ENCODE measurements around the gene RPTOR.

Gene RPTOR

GRCh38 chr17:80842456-80843013 is 297.9 kb downstream of the RPTOR start:
- Histone ChIP-seq H3K36me3 (ENCODE audit: control insufficient read depth, insufficient read depth, low read length) (peaks cover 8% of the 10 kb centered on the region), H3K27me3 (ENCODE audit: control insufficient read depth, insufficient read depth, low read length) (no peaks in the 10 kb centered on the region), H3K4me1 (ENCODE audit: control insufficient read depth, insufficient read depth, low read length) (no peaks in the 10 kb centered on the region), H3K9ac (ENCODE audit: low read depth, low read length) (no peak overlapping the region), H3K9me3 (ENCODE audit: control insufficient read depth, insufficient read depth, low read length) (no peaks in the 10 kb centered on the region), H3K4me3 (ENCODE audit: low read depth, low read length) (no peak overlapping the region)

GRCh38 chr17:80843741-80844156 is 299.1 kb downstream of the RPTOR start:
- no peak overlapping the region for H3K4me3 ChIP-seq (ENCODE audit: low read depth, low read length)
- no peaks in the 10 kb centered on the region for H3K9me3 ChIP-seq (ENCODE audit: control insufficient read depth, insufficient read depth, low read length)
- no peaks in the 10 kb centered on the region for H3K27me3 ChIP-seq (ENCODE audit: control insufficient read depth, insufficient read depth, low read length)
- no peak overlapping the region for H3K9ac ChIP-seq (ENCODE audit: low read depth, low read length)
- H3K4me1 ChIP-seq (ENCODE audit: control insufficient read depth, insufficient read depth, low read length) = no peaks in the 10 kb centered on the region
- H3K36me3 ChIP-seq (ENCODE audit: control insufficient read depth, insufficient read depth, low read length) = peaks cover 8% of the 10 kb centered on the region

- Histone ChIP-seq H3K27me3 (ENCODE audit: control insufficient read depth, insufficient read depth, low read length) (no peaks in the 10 kb centered on the region), H3K36me3 (ENCODE audit: control insufficient read depth, insufficient read depth, low read length) (peaks cover 8% of the 10 kb centered on the region), H3K9ac (ENCODE audit: low read depth, low read length) (no peak overlapping the region), H3K9me3 (ENCODE audit: control insufficient read depth, insufficient read depth, low read length) (no peaks in the 10 kb centered on the region), H3K4me1 (ENCODE audit: control insufficient read depth, insufficient read depth, low read length) (no peaks in the 10 kb centered on the region), H3K4me3 (ENCODE audit: low read depth, low read length) (no peak overlapping the region)
Measured at GRCh38 chr17:80844418-80844990, 299.9 kb downstream of the RPTOR start.

- Histone ChIP-seq H3K9ac (ENCODE audit: low read depth, low read length) (no peak overlapping the region), H3K4me1 (ENCODE audit: control insufficient read depth, insufficient read depth, low read length) (no peaks in the 10 kb centered on the region), H3K27me3 (ENCODE audit: control insufficient read depth, insufficient read depth, low read length) (no peaks in the 10 kb centered on the region), H3K9me3 (ENCODE audit: control insufficient read depth, insufficient read depth, low read length) (no peaks in the 10 kb centered on the region), H3K36me3 (ENCODE audit: control insufficient read depth, insufficient read depth, low read length) (peaks cover 8% of the 10 kb centered on the region), H3K4me3 (ENCODE audit: low read depth, low read length) (no peak overlapping the region)
Measured at GRCh38 chr17:80845069-80845862, 300.6 kb downstream of the RPTOR start.

GRCh38 chr17:80845863-80846671 is 301.4 kb downstream of the RPTOR start:
- H3K4me3 ChIP-seq (ENCODE audit: low read depth, low read length) = no peak overlapping the region
- no peaks in the 10 kb centered on the region for H3K27me3 ChIP-seq (ENCODE audit: control insufficient read depth, insufficient read depth, low read length)
- H3K9ac ChIP-seq (ENCODE audit: low read depth, low read length) = no peak overlapping the region
- no peaks in the 10 kb centered on the region for H3K9me3 ChIP-seq (ENCODE audit: control insufficient read depth, insufficient read depth, low read length)
- H3K4me1 ChIP-seq (ENCODE audit: control insufficient read depth, insufficient read depth, low read length) = no peaks in the 10 kb centered on the region
- peaks cover 8% of the 10 kb centered on the region for H3K36me3 ChIP-seq (ENCODE audit: control insufficient read depth, insufficient read depth, low read length)

GRCh38 chr17:80846932-80847331 is 302.3 kb downstream of the RPTOR start:
- H3K36me3 ChIP-seq (ENCODE audit: control insufficient read depth, insufficient read depth, low read length) = peaks cover 7% of the 10 kb centered on the region
- no peaks in the 10 kb centered on the region for H3K9me3 ChIP-seq (ENCODE audit: control insufficient read depth, insufficient read depth, low read length)
- no peak overlapping the region for H3K4me3 ChIP-seq (ENCODE audit: low read depth, low read length)
- no peaks in the 10 kb centered on the region for H3K4me1 ChIP-seq (ENCODE audit: control insufficient read depth, insufficient read depth, low read length)
- no peak overlapping the region for H3K9ac ChIP-seq (ENCODE audit: low read depth, low read length)
- no peaks in the 10 kb centered on the region for H3K27me3 ChIP-seq (ENCODE audit: control insufficient read depth, insufficient read depth, low read length)

GRCh38 chr17:80847496-80848230 is 303.0 kb downstream of the RPTOR start:
- no peaks in the 10 kb centered on the region for H3K27me3 ChIP-seq (ENCODE audit: control insufficient read depth, insufficient read depth, low read length)
- H3K9ac ChIP-seq (ENCODE audit: low read depth, low read length) = no peak overlapping the region
- no peaks in the 10 kb centered on the region for H3K9me3 ChIP-seq (ENCODE audit: control insufficient read depth, insufficient read depth, low read length)
- H3K4me3 ChIP-seq (ENCODE audit: low read depth, low read length) = no peak overlapping the region
- H3K36me3 ChIP-seq (ENCODE audit: control insufficient read depth, insufficient read depth, low read length) = peaks cover 6% of the 10 kb centered on the region
- no peaks in the 10 kb centered on the region for H3K4me1 ChIP-seq (ENCODE audit: control insufficient read depth, insufficient read depth, low read length)

- no peaks in the 10 kb centered on the region for H3K27me3 ChIP-seq (ENCODE audit: control insufficient read depth, insufficient read depth, low read length)
- H3K9me3 ChIP-seq (ENCODE audit: control insufficient read depth, insufficient read depth, low read length) = no peaks in the 10 kb centered on the region
Measured at GRCh38 chr17:80848449-80849102, 303.9 kb downstream of the RPTOR start.

GRCh38 chr17:80849119-80849518 is 304.5 kb downstream of the RPTOR start:
- no peak overlapping the region for H3K9ac ChIP-seq (ENCODE audit: low read depth, low read length)
- no peaks in the 10 kb centered on the region for H3K9me3 ChIP-seq (ENCODE audit: control insufficient read depth, insufficient read depth, low read length)
- peaks cover 6% of the 10 kb centered on the region for H3K36me3 ChIP-seq (ENCODE audit: control insufficient read depth, insufficient read depth, low read length)
- H3K4me3 ChIP-seq (ENCODE audit: low read depth, low read length) = no peak overlapping the region
- no peaks in the 10 kb centered on the region for H3K27me3 ChIP-seq (ENCODE audit: control insufficient read depth, insufficient read depth, low read length)
- no peaks in the 10 kb centered on the region for H3K4me1 ChIP-seq (ENCODE audit: control insufficient read depth, insufficient read depth, low read length)

More at GRCh38 chr17:80848449-80849102, 303.9 kb downstream of the RPTOR start:
- H3K36me3 ChIP-seq (ENCODE audit: control insufficient read depth, insufficient read depth, low read length) = peaks cover 6% of the 10 kb centered on the region
- no peaks in the 10 kb centered on the region for H3K4me1 ChIP-seq (ENCODE audit: control insufficient read depth, insufficient read depth, low read length)
- H3K9ac ChIP-seq (ENCODE audit: low read depth, low read length) = no peak overlapping the region
- H3K4me3 ChIP-seq (ENCODE audit: low read depth, low read length) = no peak overlapping the region

GRCh38 chr17:80850109-80850508 is 305.5 kb downstream of the RPTOR start:
- peaks cover 6% of the 10 kb centered on the region for H3K36me3 ChIP-seq (ENCODE audit: control insufficient read depth, insufficient read depth, low read length)
- no peaks in the 10 kb centered on the region for H3K4me1 ChIP-seq (ENCODE audit: control insufficient read depth, insufficient read depth, low read length)
- H3K27me3 ChIP-seq (ENCODE audit: control insufficient read depth, insufficient read depth, low read length) = no peaks in the 10 kb centered on the region
- H3K4me3 ChIP-seq (ENCODE audit: low read depth, low read length) = no peak overlapping the region
- no peaks in the 10 kb centered on the region for H3K9me3 ChIP-seq (ENCODE audit: control insufficient read depth, insufficient read depth, low read length)
- H3K9ac ChIP-seq (ENCODE audit: low read depth, low read length) = no peak overlapping the region

- H3K9ac ChIP-seq (ENCODE audit: low read depth, low read length) = no peak overlapping the region
- H3K9me3 ChIP-seq (ENCODE audit: control insufficient read depth, insufficient read depth, low read length) = no peaks in the 10 kb centered on the region
- no peaks in the 10 kb centered on the region for H3K4me1 ChIP-seq (ENCODE audit: control insufficient read depth, insufficient read depth, low read length)
- peaks cover 6% of the 10 kb centered on the region for H3K36me3 ChIP-seq (ENCODE audit: control insufficient read depth, insufficient read depth, low read length)
- H3K4me3 ChIP-seq (ENCODE audit: low read depth, low read length) = no peak overlapping the region
- no peaks in the 10 kb centered on the region for H3K27me3 ChIP-seq (ENCODE audit: control insufficient read depth, insufficient read depth, low read length)
Measured at GRCh38 chr17:80850817-80851216, 306.2 kb downstream of the RPTOR start.

Measured in iPS-15b (cell line).